Measurements from ENCODE around the gene MARCHF3. TPM values are rescaled to one million over a fixed set of nuclear protein-coding genes. Genes with fewer than 3 reads are reported as not detected.

The MARCHF3 gene
- total RNA-seq, 2 donors from 2014 or later, result 10.4 to 34.1 TPM

DNA sequence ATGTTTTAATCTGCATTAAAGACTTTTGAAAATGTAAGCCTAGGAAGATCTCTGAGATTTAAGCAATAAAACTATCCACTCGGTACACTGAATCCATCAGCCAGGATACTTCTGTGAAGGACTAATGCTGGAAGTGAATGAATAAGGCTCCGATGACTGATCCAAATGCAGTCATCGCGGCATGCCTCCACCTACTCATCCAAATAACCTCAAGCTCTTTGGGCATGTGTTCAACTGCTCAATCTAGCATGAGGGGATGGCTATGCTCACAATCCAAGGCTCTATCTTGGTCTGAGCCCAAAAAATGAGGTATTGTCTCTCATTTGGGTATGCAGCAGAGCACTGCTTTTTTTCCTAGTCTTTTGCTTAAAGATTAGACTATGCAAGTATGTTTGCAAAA is 19.2 kb downstream of the MARCHF3 start:
- Histone ChIP-seq H3K9me3 (no peaks in the 10 kb centered on the region), H3K27me3 (replicated peaks; ENCODE audit: insufficient read depth) (no peaks in the 10 kb centered on the region), H3K4me3 (no peak overlapping the region), H3K27ac (no peak overlapping the region), H3K36me3 (no peaks in the 10 kb centered on the region), H3K4me1 (ENCODE audit: control insufficient read depth in 1 of 2, low read depth in 2 of 2) (peaks cover 0 to 10% of the 10 kb centered on the region in 2 donors)
- DNase-seq (ENCODE audit: low spot score) (no peak), ATAC-seq (ENCODE audit: insufficient number of reproducible peaks, low FRiP score, low read depth) (no peak)
- TF ChIP-seq CTCF (IDR thresholded peaks at IDR 0.05), result no peak

- no peaks in the 10 kb centered on the region for H3K36me3 ChIP-seq
- no peak for TF ChIP-seq CTCF (IDR thresholded peaks at IDR 0.05)
- H3K4me3 ChIP-seq, result no peak overlapping the region
- ATAC-seq (ENCODE audit: insufficient number of reproducible peaks, low FRiP score, low read depth) (no peak), DNase-seq (ENCODE audit: low spot score) (no peak)
- H3K27me3 ChIP-seq (replicated peaks; ENCODE audit: insufficient read depth), result no peaks in the 10 kb centered on the region
- H3K27ac ChIP-seq, result no peak overlapping the region
- H3K4me1 ChIP-seq (ENCODE audit: control insufficient read depth in 1 of 2, low read depth in 2 of 2), result peaks cover 0 to 10% of the 10 kb centered on the region in 2 donors
- no peaks in the 10 kb centered on the region for H3K9me3 ChIP-seq
Observed at GRCh38 chr5:127010362-127010761, 20.0 kb downstream of the MARCHF3 start.

GRCh38 chr5:127009784-127010183 is 20.6 kb downstream of the MARCHF3 start:
- ATAC-seq (ENCODE audit: insufficient number of reproducible peaks, low FRiP score, low read depth) (no peak), DNase-seq (ENCODE audit: low spot score) (no peak)
- Histone ChIP-seq H3K4me1 (ENCODE audit: control insufficient read depth in 1 of 2, low read depth in 2 of 2) (peaks cover 0 to 10% of the 10 kb centered on the region in 2 donors), H3K4me3 (no peak overlapping the region), H3K36me3 (no peaks in the 10 kb centered on the region), H3K27me3 (replicated peaks; ENCODE audit: insufficient read depth) (no peaks in the 10 kb centered on the region), H3K9me3 (no peaks in the 10 kb centered on the region), H3K27ac (no peak overlapping the region)
- TF ChIP-seq CTCF (IDR thresholded peaks at IDR 0.05), result no peak

DNA sequence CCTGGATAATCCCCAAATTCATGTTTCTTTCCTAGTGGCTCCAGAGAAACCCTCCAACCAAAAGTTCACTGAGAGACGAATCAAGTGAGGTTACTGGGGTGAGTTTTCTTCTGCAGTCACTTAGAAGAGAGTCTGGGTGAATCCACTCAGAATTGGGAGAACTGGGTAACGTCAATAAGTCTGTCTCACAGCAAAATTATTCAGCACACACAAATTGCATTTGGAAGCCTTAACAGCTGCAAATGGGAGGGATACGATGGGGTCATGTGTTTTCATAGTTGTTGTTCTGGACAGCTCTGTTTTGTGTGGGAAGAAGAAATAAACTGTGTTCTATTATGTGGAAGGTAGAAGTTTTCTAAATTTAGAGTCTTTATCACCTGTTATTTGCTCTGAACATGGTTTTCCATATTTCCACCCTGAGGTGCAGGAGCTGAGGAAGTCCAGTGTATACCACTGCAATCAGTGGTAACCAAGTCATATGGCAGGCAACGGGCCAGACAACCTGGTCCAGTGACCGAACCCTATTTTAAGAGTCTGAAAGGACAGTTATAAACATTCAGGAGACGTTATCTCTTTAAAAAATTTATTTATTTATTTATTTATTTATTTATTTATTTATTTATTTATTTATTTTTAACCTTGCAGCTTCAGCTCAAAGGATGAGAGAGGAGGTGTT is 21.9 kb downstream of the MARCHF3 start:
- no peaks in the 10 kb centered on the region for H3K9me3 ChIP-seq
- TF ChIP-seq CTCF (IDR thresholded peaks at IDR 0.05), result no peak
- H3K4me1 ChIP-seq (ENCODE audit: control insufficient read depth in 1 of 2, low read depth in 2 of 2), result peaks cover 0 to 10% of the 10 kb centered on the region in 2 donors
- DNase-seq (ENCODE audit: low spot score) (no peak), ATAC-seq (ENCODE audit: insufficient number of reproducible peaks, low FRiP score, low read depth) (no peak)
- no peak overlapping the region for H3K27ac ChIP-seq
- no peak overlapping the region for H3K4me3 ChIP-seq
- H3K27me3 ChIP-seq (replicated peaks; ENCODE audit: insufficient read depth), result no peaks in the 10 kb centered on the region
- no peaks in the 10 kb centered on the region for H3K36me3 ChIP-seq

DNA sequence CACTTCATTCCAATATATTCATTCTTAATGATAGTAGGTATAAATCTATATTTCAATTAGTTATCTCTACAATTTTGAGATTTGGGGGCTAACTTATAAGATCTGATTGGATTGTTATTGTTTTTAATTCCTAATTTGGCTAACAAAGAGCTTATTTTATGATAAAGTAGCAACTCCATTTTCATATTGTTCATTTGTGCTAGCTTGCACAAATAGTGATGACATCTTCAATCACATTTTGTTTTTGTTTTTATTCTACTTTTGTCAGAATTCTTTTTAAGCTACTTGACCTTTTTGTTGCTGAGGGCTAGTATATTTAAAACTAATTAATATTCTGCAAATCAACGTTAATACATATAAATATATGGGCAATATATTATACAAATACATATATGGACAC is 22.8 kb downstream of the MARCHF3 start:
- no peak for TF ChIP-seq CTCF (IDR thresholded peaks at IDR 0.05)
- ATAC-seq (ENCODE audit: insufficient number of reproducible peaks, low FRiP score, low read depth) (no peak), DNase-seq (ENCODE audit: low spot score) (no peak)
- Histone ChIP-seq H3K4me3 (no peak overlapping the region), H3K4me1 (ENCODE audit: control insufficient read depth in 1 of 2, low read depth in 2 of 2) (peaks cover 0 to 10% of the 10 kb centered on the region in 2 donors), H3K27ac (no peak overlapping the region), H3K9me3 (no peaks in the 10 kb centered on the region), H3K27me3 (replicated peaks; ENCODE audit: insufficient read depth) (no peaks in the 10 kb centered on the region), H3K36me3 (no peaks in the 10 kb centered on the region)
